Measurements from ENCODE around the gene NRBF2. TPM values are rescaled to one million over a fixed set of nuclear protein-coding genes. Genes with fewer than 3 reads are reported as not detected.
"Not testable (repeated sequence)": the region's sequence is repeated elsewhere in the genome, so short reads cannot be mapped to it uniquely, and the experiment has no call there.

The NRBF2 gene
- total RNA-seq, 2 experiments from 2014 or later: 23.1 to 24.1 TPM

DNA sequence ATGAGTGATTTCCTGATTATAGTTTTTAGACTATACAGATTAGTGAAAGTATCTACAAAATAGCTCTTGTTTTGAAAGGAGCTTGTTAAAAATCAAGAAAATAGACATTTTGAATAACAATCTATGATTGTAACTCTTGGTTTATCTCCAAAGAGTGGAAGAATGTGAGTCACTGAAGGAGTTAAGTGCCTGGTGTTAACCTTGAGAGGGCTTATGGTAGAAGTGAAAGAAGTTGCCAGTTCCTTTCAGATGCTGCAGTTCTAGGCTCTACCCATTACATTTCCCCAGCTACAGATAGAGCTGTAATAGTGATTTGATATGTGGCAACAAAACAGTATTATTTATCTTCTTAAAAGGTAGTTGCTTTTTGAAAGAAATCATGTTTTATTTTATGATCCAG, 12.7 kb downstream of the NRBF2 start:
- H3K36me3 Mint-ChIP-seq (ENCODE audit: low read depth): peaks cover 27% of the 10 kb centered on the region
- no peak overlapping the region for H3K4me3 Mint-ChIP-seq
- peaks cover 38% of the 10 kb centered on the region for H3K4me1 Mint-ChIP-seq (ENCODE audit: low read depth)
- H3K9me3 Mint-ChIP-seq: no peaks in the 10 kb centered on the region
- TF ChIP-seq, protein P1, sequence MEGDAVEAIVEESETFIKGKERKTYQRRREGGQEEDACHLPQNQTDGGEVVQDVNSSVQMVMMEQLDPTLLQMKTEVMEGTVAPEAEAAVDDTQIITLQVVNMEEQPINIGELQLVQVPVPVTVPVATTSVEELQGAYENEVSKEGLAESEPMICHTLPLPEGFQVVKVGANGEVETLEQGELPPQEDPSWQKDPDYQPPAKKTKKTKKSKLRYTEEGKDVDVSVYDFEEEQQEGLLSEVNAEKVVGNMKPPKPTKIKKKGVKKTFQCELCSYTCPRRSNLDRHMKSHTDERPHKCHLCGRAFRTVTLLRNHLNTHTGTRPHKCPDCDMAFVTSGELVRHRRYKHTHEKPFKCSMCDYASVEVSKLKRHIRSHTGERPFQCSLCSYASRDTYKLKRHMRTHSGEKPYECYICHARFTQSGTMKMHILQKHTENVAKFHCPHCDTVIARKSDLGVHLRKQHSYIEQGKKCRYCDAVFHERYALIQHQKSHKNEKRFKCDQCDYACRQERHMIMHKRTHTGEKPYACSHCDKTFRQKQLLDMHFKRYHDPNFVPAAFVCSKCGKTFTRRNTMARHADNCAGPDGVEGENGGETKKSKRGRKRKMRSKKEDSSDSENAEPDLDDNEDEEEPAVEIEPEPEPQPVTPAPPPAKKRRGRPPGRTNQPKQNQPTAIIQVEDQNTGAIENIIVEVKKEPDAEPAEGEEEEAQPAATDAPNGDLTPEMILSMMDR (IDR thresholded peaks at IDR 0.05): no peak
- peak; percentile 61 for ATAC-seq
- H3K27me3 Mint-ChIP-seq: no peaks in the 10 kb centered on the region
- ChIA-PET POLR2A (interaction anchor here (1.3 to 1.9 kb wide), 2 partner anchors 11 kb away, joined by 4 to 6 read pairs; no protein-coding TSS in a partner anchor), CTCF (interaction anchor here (1.2 to 3.2 kb wide), 6 partner anchors 9 to 708 kb away, joined by 4 to 53 read pairs (median 8); no protein-coding TSS in a partner anchor)
- DNase-seq: no peak
- intact Hi-C loops (cut with micrococcal nuclease): no loop called here
- H3K27ac Mint-ChIP-seq: peak overlapping the region; percentile 15

DNA sequence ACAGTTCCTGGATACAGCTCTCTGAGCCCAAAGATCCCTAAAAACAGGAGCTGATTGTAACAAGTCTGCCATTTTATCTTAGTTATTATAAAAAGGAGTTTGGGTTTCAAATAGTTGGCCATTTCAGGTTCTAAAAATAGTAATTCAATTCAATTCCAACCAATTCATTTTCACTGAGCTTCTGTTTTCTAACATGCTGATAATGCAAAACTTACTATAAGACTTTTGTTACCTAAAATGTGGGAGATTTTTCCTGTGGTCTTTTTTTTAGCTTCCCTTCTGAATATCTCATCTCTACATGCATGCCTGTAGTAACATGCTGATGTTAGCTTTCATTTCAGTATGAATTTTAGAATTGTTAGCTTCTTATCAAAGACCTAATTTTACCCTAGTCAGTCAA, 13.4 kb downstream of the NRBF2 start:
- H3K27ac Mint-ChIP-seq: no peak overlapping the region
- ChIA-PET CTCF (interaction anchor here (0.7 to 3.2 kb wide), 6 partner anchors 10 to 709 kb away, joined by 3 to 53 read pairs (median 8); no protein-coding TSS in a partner anchor), POLR2A (interaction anchor here (1.9 kb wide), 1 partner anchor 11 kb away, joined by 6 read pairs; no protein-coding TSS in a partner anchor)
- no peaks in the 10 kb centered on the region for H3K27me3 Mint-ChIP-seq
- DNase-seq: no peak
- H3K4me3 Mint-ChIP-seq: no peak overlapping the region
- TF ChIP-seq, protein P1 (IDR thresholded peaks at IDR 0.05): no peak
- peaks cover 35% of the 10 kb centered on the region for H3K4me1 Mint-ChIP-seq (ENCODE audit: low read depth)
- intact Hi-C loops (cut with micrococcal nuclease): no loop called here
- no peak for ATAC-seq
- H3K9me3 Mint-ChIP-seq: no peaks in the 10 kb centered on the region
- peaks cover 23% of the 10 kb centered on the region for H3K36me3 Mint-ChIP-seq (ENCODE audit: low read depth)

DNA sequence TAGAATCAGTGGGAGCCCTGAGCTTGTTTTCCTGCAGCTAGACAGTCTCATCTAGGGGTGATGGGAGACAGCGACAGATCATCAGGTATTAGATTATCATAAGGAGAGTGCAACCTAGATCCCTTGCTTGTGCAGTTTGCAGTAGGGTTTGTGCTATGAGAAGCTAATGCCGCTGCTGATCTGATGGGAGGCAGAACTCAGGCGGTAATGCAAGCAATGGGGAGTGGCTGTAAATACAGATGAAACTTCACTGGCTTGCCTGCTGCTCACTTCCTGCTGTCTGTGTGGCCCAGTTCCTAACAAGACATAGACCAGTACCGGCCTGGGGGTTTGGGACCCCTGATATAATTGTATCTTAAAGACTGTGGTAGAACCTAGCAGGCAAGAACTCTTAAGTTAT, 17.6 kb downstream of the NRBF2 start:
- H3K9me3 Mint-ChIP-seq: no peaks in the 10 kb centered on the region
- peaks cover 38% of the 10 kb centered on the region for H3K36me3 Mint-ChIP-seq (ENCODE audit: low read depth)
- TF ChIP-seq, protein P1 (IDR thresholded peaks at IDR 0.05): no peak
- CTCF ChIA-PET: interaction anchor here (1.0 to 1.2 kb wide), 2 partner anchors 16 to 570 kb away, joined by 3 to 5 read pairs; no protein-coding TSS in a partner anchor
- intact Hi-C loops (cut with micrococcal nuclease): no loop called here
- ATAC-seq (no peak), DNase-seq (no peak)
- H3K27me3 Mint-ChIP-seq: no peaks in the 10 kb centered on the region
- no peak overlapping the region for H3K4me3 Mint-ChIP-seq
- H3K4me1 Mint-ChIP-seq (ENCODE audit: low read depth): peaks cover 19% of the 10 kb centered on the region
- no peak overlapping the region for H3K27ac Mint-ChIP-seq
- POLR2A ChIA-PET: no interaction called here

DNA sequence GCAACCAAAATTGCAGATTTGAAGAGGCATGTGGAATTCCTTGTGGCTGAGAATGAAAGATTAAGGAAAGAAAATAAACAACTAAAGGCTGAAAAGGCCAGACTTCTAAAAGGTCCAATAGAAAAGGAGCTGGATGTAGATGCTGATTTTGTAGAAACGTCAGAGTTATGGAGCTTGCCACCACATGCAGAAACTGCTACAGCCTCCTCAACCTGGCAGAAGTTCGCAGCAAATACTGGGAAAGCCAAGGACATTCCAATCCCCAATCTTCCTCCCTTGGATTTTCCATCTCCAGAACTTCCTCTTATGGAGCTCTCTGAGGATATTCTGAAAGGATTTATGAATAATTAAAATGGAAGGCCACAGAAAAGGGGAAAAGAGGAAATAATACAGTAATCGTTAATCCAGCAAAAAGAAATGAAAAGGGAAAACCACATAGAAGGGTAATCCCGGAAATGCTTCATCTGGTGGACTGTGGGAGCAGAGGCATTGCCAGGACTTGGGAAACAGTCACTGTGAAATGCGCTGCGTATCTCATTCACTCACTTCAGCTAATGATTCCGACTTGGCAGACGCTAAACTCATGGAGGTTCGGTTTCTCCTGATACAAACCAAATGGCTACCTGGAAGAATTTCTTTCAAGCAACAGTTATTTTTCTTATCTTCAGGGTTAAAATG, 20.9 kb downstream of the NRBF2 start:
- CTCF ChIA-PET: interaction anchor here (1.7 kb wide), 1 partner anchor 12 kb away, joined by 4 read pairs; no protein-coding TSS in a partner anchor
- peaks cover 26% of the 10 kb centered on the region for H3K36me3 Mint-ChIP-seq (ENCODE audit: low read depth)
- H3K4me1 Mint-ChIP-seq (ENCODE audit: low read depth); H3K9me3 Mint-ChIP-seq; DNase-seq; intact Hi-C loops (cut with micrococcal nuclease); ATAC-seq; H3K4me3 Mint-ChIP-seq; H3K27me3 Mint-ChIP-seq; H3K27ac Mint-ChIP-seq; POLR2A ChIA-PET: not testable (repeated sequence)

DNA sequence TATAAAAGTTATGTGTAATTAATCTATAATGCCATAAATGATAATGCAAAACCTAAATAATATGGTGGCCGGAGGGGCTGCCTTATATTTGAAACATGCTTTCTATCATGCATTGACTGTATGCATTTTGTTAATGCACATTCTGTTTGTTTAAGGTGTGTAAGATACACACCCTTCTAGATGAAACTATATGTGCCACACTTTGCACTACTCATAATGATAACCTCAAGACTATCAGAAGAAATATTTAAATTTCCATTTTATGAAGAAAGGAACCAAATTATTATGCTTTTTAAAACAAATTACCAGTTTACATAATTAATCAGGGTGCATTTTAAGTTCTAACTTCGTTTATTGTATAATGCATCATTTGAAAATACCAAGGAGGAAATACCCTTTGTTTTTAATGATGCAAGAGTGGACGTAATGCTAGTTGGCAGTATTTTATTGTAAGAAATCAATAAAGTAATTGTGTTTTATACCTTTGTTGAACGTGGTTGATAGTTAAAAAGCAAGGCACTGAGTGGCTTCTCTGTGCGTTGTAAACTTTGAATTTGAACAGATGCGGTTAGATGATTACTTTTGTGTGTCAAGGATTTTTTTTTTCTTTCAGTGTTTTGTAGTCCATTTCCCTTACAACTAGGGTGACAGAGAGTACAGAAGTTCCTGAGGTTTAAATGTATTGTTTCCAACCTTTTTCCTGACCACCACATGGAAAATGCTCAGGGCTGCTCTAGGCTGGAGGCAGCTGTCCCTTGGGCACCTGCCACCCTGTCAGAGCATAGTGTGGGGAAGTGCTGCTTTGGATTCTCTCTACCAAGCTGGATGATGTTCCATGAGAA, 21.6 kb downstream of the NRBF2 start:
- CTCF ChIA-PET: interaction anchor here (4.4 to 7.0 kb wide), 3 partner anchors 12 to 566 kb away, joined by 33 to 56 read pairs (median 43); partner anchors contain the start of gene NRBF2
- intact Hi-C loops (cut with micrococcal nuclease): loop anchor here (5.0 kb wide), 3 partner anchors 72 to 717 kb away; no protein-coding TSS in a partner anchor
- no peak for ATAC-seq
- TF ChIP-seq, protein P1 (IDR thresholded peaks at IDR 0.05): no peak
- no peak overlapping the region for H3K4me3 Mint-ChIP-seq
- H3K4me1 Mint-ChIP-seq (ENCODE audit: low read depth): peaks cover 1% of the 10 kb centered on the region
- H3K36me3 Mint-ChIP-seq (ENCODE audit: low read depth): peaks cover 24% of the 10 kb centered on the region
- H3K27me3 Mint-ChIP-seq: no peaks in the 10 kb centered on the region
- no peaks in the 10 kb centered on the region for H3K9me3 Mint-ChIP-seq
- POLR2A ChIA-PET: no interaction called here
- no peak for DNase-seq
- no peak overlapping the region for H3K27ac Mint-ChIP-seq
